Prostate gland (tissue), 2 donors: ENCODE measurements around the gene ABCC4. TPM values are rescaled to one million over a fixed set of nuclear protein-coding genes. Genes with fewer than 3 reads are reported as not detected.

Experiments used
- DNase-seq: peaks from one replicate; pipeline ENCODE4 v3.0.0-alpha.2; 2019; ENCODE audit warnings: low spot score
- H3K27ac ChIP-seq, 2 donors: fragments of 200-600 bp; sonication (generic); 2 replicates each; pipeline ENCODE4 v1.5.1; 2017 to 2019
- H3K27me3 ChIP-seq: fragments of 200-600 bp; sonication (generic); replicated peaks from 2 replicates; pipeline ENCODE4 v1.5.1; 2019; ENCODE audit not compliant: insufficient read depth
- H3K36me3 ChIP-seq, 2 donors: fragments of 200-600 bp; sonication (generic); 1 replicate in 1 of 2; 2 replicates in 1 of 2; pipeline versions ENCODE4 v1.5.1 to v1.8.1; 2017 to 2019
- H3K4me1 ChIP-seq: fragments of 200-600 bp; sonication (generic); replicated peaks from 2 replicates; pipeline ENCODE4 v1.5.1; 2019
- H3K4me3 ChIP-seq, 2 donors: fragments of 200-600 bp; sonication (generic); 2 replicates each; pipeline ENCODE4 v1.5.1; 2017 to 2019
- H3K9me3 ChIP-seq: fragments of 200-600 bp; sonication (generic); 2 replicates; pipeline ENCODE4 v1.5.1; 2017
- POLR2A ChIP-seq: fragments of 450-650 bp; IDR thresholded peaks from one replicate; pipeline ENCODE4 v1.6.1; 2016; ENCODE audit warnings: antibody characterized with exemption, mild to moderate bottlenecking
- POLR2AphosphoS5 ChIP-seq: sonication (generic); formaldehyde crosslinking; IDR thresholded peaks from one replicate; pipeline ENCODE4 v1.6.1; 2017; ENCODE audit warnings: antibody characterized with exemption
- WGBS: methylation state at CpG from one replicate; pipeline ENCODE4 v1.1.5; 2018; 5-methylcytosine and 5-hydroxymethylcytosine counted together
- intact Hi-C: fragments of 100-400 bp; cut with DNase I; formaldehyde crosslinking; loops from one replicate; pipeline ENCODE4 v1.14.2; 2022
- total RNA-seq, 2 donors: library from RNA; depleted of rRNA; stranded (reverse); fragments of >200 nt; gene quantifications; one replicate each; pipeline ENCODE4 v1.1.0, GENCODE V29; 2016
- TF ChIP-seq, protein P1 (sequence below), 4 experiments: fragments of 200-600 bp in 2 of 4; fragments of 450-650 bp in 2 of 4; sonication (generic) in 2 of 4; IDR thresholded peaks; 1 replicate in 3 of 4; 2 replicates in 1 of 4; pipeline ENCODE4 v1.5.1; 2016 to 2019; ENCODE audit warnings: antibody characterized with exemption in 4 of 4, mild to moderate bottlenecking in 2 of 4, moderate library complexity in 2 of 4

Gene ABCC4
- total RNA-seq, 2 donors from 2014 or later: 33.3 to 48.4 TPM

DNA sequence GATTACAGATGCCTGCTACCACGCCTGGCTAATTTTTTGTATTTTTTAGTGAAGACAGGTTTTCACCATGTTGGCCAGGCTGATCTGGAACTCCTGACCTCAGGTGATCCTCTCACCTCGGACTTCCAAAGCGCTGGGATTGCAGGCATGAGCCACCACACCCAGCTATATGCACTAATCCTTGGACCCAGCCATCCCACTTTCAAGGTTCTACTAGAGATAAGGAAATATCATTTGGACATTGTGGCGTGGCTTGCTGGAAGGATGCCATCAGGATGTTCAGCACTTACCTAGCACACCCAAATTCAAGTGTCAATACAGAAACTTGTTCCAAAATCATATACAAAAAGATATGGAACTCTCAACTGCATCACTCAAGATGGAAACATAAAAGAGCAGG is 136.4 kb downstream of the ABCC4 start:
- H3K27me3 ChIP-seq: no peaks in the 10 kb centered on the region
- no peaks in the 10 kb centered on the region for H3K9me3 ChIP-seq
- H3K27ac ChIP-seq: no peak overlapping the region
- no peak overlapping the region for H3K4me3 ChIP-seq
- DNase-seq: no peak
- 94% methylated on average over 4 of the region's 4 CpGs for WGBS
- H3K36me3 ChIP-seq: no peaks in the 10 kb centered on the region
- intact Hi-C loops: no loop called here
- TF ChIP-seq, protein P1, sequence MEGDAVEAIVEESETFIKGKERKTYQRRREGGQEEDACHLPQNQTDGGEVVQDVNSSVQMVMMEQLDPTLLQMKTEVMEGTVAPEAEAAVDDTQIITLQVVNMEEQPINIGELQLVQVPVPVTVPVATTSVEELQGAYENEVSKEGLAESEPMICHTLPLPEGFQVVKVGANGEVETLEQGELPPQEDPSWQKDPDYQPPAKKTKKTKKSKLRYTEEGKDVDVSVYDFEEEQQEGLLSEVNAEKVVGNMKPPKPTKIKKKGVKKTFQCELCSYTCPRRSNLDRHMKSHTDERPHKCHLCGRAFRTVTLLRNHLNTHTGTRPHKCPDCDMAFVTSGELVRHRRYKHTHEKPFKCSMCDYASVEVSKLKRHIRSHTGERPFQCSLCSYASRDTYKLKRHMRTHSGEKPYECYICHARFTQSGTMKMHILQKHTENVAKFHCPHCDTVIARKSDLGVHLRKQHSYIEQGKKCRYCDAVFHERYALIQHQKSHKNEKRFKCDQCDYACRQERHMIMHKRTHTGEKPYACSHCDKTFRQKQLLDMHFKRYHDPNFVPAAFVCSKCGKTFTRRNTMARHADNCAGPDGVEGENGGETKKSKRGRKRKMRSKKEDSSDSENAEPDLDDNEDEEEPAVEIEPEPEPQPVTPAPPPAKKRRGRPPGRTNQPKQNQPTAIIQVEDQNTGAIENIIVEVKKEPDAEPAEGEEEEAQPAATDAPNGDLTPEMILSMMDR (IDR thresholded peaks at IDR 0.05): no peak
- TF ChIP-seq POLR2A: no peak
- no peak for TF ChIP-seq POLR2AphosphoS5
- H3K4me1 ChIP-seq: no peaks in the 10 kb centered on the region

DNA sequence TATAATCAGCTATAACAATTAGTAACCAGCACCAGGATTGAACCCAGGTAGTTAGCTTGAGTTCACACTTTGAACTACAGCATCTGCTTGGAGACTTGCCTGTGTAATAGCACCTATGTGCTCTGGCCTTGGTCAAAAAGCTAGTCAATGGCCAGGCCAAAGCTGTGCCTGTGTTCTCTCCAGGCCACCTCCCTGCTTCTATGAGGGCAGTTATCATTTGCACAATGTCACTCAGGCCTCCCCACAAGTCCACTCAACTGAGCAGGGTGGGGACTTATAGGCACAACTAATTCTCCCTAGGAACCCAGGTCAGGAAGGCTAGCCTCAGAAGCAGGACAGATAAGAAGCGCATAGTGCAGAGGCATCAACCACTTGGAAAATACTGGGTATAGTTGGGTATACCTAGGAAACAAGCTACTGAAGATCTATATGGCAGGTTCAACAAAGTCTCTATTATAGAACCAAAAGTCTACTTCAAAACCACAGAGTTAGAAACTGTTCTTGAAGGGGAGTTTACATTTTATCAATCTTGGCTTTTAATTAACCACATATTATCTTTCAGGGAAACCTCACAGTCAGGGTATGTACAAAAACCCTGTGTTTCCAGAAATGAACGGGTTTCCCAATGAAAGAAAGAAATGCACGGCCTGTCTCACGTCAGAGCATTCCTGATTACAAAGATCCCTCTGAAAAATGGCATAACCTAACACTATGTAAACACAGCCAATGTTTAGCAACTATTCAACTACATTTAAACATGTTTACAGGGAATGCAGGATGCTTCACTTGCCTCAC is 140.9 kb downstream of the ABCC4 start:
- Histone ChIP-seq H3K4me3 (no peak overlapping the region), H3K9me3 (no peaks in the 10 kb centered on the region), H3K4me1 (no peaks in the 10 kb centered on the region), H3K27me3 (no peaks in the 10 kb centered on the region), H3K36me3 (no peaks in the 10 kb centered on the region), H3K27ac (no peak overlapping the region)
- 71% methylated on average over 4 of the region's 4 CpGs for WGBS
- intact Hi-C loops: no loop called here
- DNase-seq: no peak
- TF ChIP-seq, protein P1 (IDR thresholded peaks at IDR 0.05): no peak
- TF ChIP-seq POLR2AphosphoS5: peak; percentile 11

DNA sequence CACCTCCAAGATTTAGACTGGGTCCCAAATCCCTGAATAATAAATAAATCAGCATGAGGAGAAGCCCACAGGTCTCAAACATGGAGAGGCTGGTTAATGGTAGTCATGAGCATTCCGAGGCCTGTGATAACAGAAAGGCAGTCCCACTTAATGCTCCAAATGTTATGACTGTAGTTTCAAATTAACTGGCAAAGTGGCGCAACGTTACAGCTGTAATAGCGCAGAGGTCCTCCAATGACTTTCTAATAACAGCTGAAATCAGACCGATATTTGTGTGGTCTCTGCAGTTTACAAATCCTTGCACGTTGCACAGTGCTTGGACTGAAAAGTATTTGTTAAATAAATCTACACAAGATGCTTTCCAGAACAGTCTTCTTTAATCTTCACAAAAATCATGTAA is 141.8 kb downstream of the ABCC4 start:
- Histone ChIP-seq H3K27me3 (no peaks in the 10 kb centered on the region), H3K4me3 (no peak overlapping the region)
- intact Hi-C loops: no loop called here

DNA sequence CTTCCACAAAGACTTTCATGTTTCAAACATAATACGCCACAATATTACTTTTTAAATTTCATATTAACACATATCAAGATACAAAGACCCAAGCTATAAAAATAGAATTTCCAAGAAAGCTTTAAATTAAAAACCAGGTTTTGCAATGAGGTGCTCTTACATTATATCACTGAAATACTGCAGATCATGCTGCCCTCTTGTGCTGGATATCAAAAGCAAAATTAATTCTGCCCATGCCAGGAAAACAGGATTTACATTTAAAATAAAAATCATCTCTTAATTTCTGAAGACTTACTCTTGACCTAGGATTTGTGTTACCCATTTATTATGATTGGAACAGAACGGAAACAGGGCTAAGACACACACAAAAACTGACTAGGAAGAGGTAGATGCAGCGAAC is 145.0 kb downstream of the ABCC4 start:
- DNase-seq: no peak
- intact Hi-C loops: no loop called here
- WGBS: 85% methylated on average over 3 of the region's 3 CpGs

More for the DNA sequence above, 141.8 kb downstream of the ABCC4 start:
- Histone ChIP-seq H3K4me1 (no peaks in the 10 kb centered on the region), H3K9me3 (no peaks in the 10 kb centered on the region), H3K36me3 (no peaks in the 10 kb centered on the region), H3K27ac (no peak overlapping the region)
- 93% methylated on average over 6 of the region's 6 CpGs for WGBS
- TF ChIP-seq POLR2AphosphoS5: no peak
- TF ChIP-seq, protein P1 (IDR thresholded peaks at IDR 0.05): no peak
- no peak for TF ChIP-seq POLR2A
- DNase-seq: no peak

More for the DNA sequence above, 145.0 kb downstream of the ABCC4 start:
- H3K4me3 ChIP-seq: no peak overlapping the region
- TF ChIP-seq POLR2A (no peak), POLR2AphosphoS5 (no peak)
- TF ChIP-seq, protein P1 (IDR thresholded peaks at IDR 0.05): peak in 2 of 4 experiments; percentile 66 to 68
- no peaks in the 10 kb centered on the region for H3K36me3 ChIP-seq
- no peaks in the 10 kb centered on the region for H3K27me3 ChIP-seq
- no peaks in the 10 kb centered on the region for H3K9me3 ChIP-seq
- H3K4me1 ChIP-seq: no peaks in the 10 kb centered on the region
- H3K27ac ChIP-seq: no peak overlapping the region
